ENCODE data around the gene COPS2.
"Not testable (repeated sequence)": the region's sequence is repeated elsewhere in the genome, so short reads cannot be mapped to it uniquely, and the experiment has no call there.

The COPS2 gene

DNA sequence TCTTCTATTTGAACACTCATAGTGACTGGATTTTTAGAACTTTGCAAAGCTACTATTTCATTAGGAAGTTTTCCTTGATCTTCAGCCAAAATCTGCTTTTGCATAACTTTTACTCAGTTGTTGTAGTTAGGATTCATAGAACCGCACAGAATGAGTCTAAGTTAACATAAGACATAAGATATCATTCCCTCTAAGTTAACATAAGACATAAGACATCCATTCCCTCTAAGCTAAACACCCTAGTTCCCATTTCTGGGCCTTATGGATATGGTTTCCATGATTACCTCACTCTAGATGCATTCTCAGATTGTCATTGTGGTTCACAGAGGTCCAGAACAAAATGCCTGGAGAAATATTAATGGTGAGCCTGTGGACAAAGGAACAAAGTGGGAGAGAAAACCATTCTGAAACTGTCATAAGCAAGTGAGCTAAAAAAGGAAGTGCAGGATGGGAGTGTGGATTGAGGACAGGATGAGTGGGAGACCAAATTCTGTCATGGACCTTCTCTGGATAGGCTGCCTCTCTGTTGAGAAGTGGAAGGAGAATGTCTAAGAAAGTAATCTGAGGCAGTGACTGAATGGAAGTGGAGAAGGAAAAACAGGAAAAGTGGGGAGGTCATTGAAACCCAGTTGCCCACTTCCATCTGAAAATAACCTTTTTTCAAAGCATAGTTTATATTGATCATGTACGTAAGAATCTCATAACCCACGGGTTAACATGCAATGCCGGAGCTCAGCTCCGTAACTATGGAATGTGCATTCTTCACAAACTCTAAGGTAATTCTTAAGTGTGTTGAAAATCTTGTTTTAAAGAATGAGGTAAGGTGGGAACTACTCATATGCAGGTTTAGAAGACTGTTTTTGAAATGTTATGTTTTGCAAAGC is 71.8 kb downstream of the COPS2 start:
- Histone ChIP-seq H3K9me3 (ENCODE audit: low read length) (no peaks in the 10 kb centered on the region), H3K4me3 (ENCODE audit: low read length) (no peak overlapping the region), H3K27me3 (ENCODE audit: insufficient read depth, low read length) (no peaks in the 10 kb centered on the region), H3K36me3 (ENCODE audit: insufficient read depth, low read length) (no peaks in the 10 kb centered on the region), H3K4me1 (ENCODE audit: insufficient read depth, low read length) (no peaks in the 10 kb centered on the region), H2AFZ (ENCODE audit: low read depth, low read length) (no peak overlapping the region)

DNA sequence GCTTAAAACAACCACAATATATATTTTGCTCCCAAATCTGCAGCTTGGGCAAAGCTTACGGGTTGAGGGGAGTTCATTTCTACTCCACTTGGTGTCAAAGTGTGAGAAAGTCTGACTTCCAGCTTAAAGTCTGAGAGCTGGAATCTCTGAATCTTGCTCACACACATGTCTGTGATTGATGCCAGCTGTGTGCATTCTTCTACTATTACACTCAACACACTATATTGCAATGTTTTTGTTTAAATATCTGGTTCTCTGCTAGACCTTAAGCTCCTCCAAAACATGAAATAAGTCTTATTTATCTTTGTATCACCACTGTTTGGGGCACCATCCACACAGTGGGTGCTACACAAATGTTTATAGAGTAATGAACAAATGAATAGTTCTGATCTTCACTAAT is 72.4 kb downstream of the COPS2 start:
- Histone ChIP-seq H3K9me3 (ENCODE audit: low read length) (no peaks in the 10 kb centered on the region), H2AFZ (ENCODE audit: low read depth, low read length) (no peak overlapping the region), H3K4me1 (ENCODE audit: insufficient read depth, low read length) (no peaks in the 10 kb centered on the region), H3K27me3 (ENCODE audit: insufficient read depth, low read length) (no peaks in the 10 kb centered on the region), H3K4me3 (ENCODE audit: low read length) (no peak overlapping the region), H3K36me3 (ENCODE audit: insufficient read depth, low read length) (no peaks in the 10 kb centered on the region)

DNA sequence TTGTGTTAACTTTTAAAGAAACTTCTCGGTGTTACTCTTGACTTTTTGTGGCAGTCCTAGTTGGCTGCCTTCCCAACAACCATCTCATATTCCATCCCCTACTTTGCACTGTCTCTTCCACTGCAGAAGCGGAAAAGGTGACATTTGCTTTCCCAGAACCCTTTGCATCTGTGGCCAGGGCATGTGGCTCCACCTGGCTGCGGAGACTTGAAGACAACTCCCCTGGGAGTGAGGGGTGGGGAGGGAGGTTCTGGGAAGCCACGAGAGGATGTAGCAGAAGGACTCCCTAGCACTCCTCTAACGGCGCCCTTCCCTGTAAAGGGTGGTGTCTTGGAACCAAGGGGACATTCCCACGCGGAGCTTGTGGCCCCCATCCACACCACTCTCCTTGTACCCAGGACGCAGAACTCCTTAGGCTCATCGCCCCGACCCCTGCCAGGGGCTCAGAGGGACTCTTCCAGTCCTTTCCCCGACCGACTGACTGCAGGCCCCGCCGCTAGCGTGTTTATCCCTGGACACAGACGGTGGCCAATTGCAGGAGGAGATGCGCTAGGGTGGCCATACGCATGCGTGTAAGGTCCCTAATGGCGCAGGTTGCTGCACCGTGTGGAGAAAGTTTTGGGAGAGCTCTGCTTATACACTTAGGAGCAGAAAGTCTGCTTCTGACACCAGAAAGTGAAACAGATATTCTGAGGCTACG is 75.9 kb downstream of the COPS2 start:
- H3K9me3 ChIP-seq (ENCODE audit: low read length), result no peaks in the 10 kb centered on the region
- H3K27me3 ChIP-seq (ENCODE audit: insufficient read depth, low read length), result no peaks in the 10 kb centered on the region
- H3K36me3 ChIP-seq (ENCODE audit: insufficient read depth, low read length), result no peaks in the 10 kb centered on the region
- H2AFZ ChIP-seq (ENCODE audit: low read depth, low read length), result no peak overlapping the region
- no peaks in the 10 kb centered on the region for H3K4me1 ChIP-seq (ENCODE audit: insufficient read depth, low read length)
- no peak overlapping the region for H3K4me3 ChIP-seq (ENCODE audit: low read length)

DNA sequence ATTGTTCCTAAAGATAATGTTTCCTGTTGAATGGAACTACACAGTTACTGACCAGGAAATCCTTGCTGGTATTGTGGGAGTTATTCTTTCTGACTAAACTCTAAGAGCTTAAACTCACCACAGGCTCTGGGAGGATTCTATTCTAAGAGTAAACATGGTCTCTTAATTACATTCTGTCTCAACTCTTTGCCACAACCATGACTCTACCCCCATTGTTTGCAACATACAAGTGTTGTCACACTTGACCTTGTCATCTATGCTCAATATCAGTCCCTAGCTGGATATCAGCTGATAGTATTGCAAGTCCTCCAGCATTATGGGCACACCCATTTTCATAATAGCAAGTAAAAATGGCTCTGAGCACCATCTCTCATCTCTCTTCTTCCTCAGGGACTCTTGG is 79.5 kb downstream of the COPS2 start:
- no peaks in the 10 kb centered on the region for H3K27me3 ChIP-seq (ENCODE audit: insufficient read depth, low read length)
- no peak overlapping the region for H3K4me3 ChIP-seq (ENCODE audit: low read length)
- no peak overlapping the region for H2AFZ ChIP-seq (ENCODE audit: low read depth, low read length)
- no peaks in the 10 kb centered on the region for H3K4me1 ChIP-seq (ENCODE audit: insufficient read depth, low read length)
- H3K9me3 ChIP-seq (ENCODE audit: low read length), result no peaks in the 10 kb centered on the region
- no peaks in the 10 kb centered on the region for H3K36me3 ChIP-seq (ENCODE audit: insufficient read depth, low read length)

- H3K4me3 ChIP-seq (ENCODE audit: low read length); H3K9me3 ChIP-seq (ENCODE audit: low read length); H2AFZ ChIP-seq (ENCODE audit: low read depth, low read length); H3K4me1 ChIP-seq (ENCODE audit: insufficient read depth, low read length); H3K36me3 ChIP-seq (ENCODE audit: insufficient read depth, low read length); H3K27me3 ChIP-seq (ENCODE audit: insufficient read depth, low read length): not testable (repeated sequence)
These were observed 80.7 kb downstream of the COPS2 start for GRCh38 chr15:49074589-49075287.
